OCI-LY7 (cell line): ENCODE measurements around the gene YBX3.

Source experiments
- EZH2phosphoT487 ChIP-seq: fragments of 200-600 bp; sonication (generic); IDR thresholded peaks from 2 replicates; pipeline ENCODE4 v1.6.1; 2018; ENCODE audit warnings: low read depth, borderline replicate concordance, mild to moderate bottlenecking, mixed run types, antibody characterized with exemption, low read length, moderate library complexity, mixed read lengths
- TF ChIP-seq, protein P1 (sequence below): fragments of 200-600 bp; sonication (generic); conservative IDR thresholded peaks from 2 replicates; pipeline ENCODE4 v1.5.1; 2014; ENCODE audit warnings: mild to moderate bottlenecking, antibody characterized with exemption, low read length, moderate library complexity, mixed read lengths

DNA sequence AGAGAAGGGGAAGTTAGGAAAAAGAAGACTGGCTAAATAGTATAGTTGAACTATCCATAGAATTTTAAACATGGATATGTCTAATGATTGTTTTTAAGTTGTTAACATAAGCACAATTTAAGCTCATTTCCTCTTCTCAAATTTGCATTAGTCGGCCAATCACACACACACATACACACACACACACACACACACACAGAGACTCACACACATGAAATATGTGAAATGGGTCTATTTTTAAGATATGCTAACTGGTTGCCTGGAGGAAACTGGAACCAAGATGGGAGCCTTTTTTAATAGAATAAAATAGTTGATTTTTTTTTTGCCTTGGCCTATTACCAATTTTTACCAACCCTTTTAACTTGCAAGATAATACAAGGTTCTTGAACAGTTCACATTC, 25.3 kb downstream of the YBX3 start:
- TF ChIP-seq, protein P1, sequence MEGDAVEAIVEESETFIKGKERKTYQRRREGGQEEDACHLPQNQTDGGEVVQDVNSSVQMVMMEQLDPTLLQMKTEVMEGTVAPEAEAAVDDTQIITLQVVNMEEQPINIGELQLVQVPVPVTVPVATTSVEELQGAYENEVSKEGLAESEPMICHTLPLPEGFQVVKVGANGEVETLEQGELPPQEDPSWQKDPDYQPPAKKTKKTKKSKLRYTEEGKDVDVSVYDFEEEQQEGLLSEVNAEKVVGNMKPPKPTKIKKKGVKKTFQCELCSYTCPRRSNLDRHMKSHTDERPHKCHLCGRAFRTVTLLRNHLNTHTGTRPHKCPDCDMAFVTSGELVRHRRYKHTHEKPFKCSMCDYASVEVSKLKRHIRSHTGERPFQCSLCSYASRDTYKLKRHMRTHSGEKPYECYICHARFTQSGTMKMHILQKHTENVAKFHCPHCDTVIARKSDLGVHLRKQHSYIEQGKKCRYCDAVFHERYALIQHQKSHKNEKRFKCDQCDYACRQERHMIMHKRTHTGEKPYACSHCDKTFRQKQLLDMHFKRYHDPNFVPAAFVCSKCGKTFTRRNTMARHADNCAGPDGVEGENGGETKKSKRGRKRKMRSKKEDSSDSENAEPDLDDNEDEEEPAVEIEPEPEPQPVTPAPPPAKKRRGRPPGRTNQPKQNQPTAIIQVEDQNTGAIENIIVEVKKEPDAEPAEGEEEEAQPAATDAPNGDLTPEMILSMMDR: no peak
- no peak for TF ChIP-seq EZH2phosphoT487
